BE2C (cell line): ENCODE results near the gene GRIN2C.

Source experiments
- DNase-seq: peaks from one replicate; pipeline ENCODE4 v3.0.0-alpha.2; 2020
- H3K27me3 ChIP-seq: fragments of 250-450 bp; sonication (Bioruptor Pico); 2 replicates; pipeline ENCODE4 v1.5.1; 2020; ENCODE audit warnings: mild to moderate bottlenecking
- H3K36me3 ChIP-seq: fragments of 250-450 bp; sonication (Bioruptor Pico); 2 replicates; pipeline ENCODE4 v1.5.1; 2020; ENCODE audit warnings: mild to moderate bottlenecking
- H3K4me1 ChIP-seq: fragments of 250-450 bp; sonication (Bioruptor Pico); 2 replicates; pipeline ENCODE4 v1.5.1; 2020
- H3K4me3 ChIP-seq: 2 replicates; pipeline ENCODE4 v1.5.1; 2011; ENCODE audit warnings: low read depth, low read length
- H3K9me3 ChIP-seq: fragments of 250-450 bp; sonication (Bioruptor Pico); 2 replicates; pipeline ENCODE4 v1.5.1; 2020
- CTCF ChIP-seq: IDR thresholded peaks from 2 replicates; pipeline ENCODE4 v1.5.1; 2012; ENCODE audit warnings: mild to moderate bottlenecking, low read depth, low read length

Gene GRIN2C

GRCh38 chr17:74818291-74818938, 41.3 kb downstream of the GRIN2C start:
- no peaks in the 10 kb centered on the region for H3K9me3 ChIP-seq
- H3K4me1 ChIP-seq: no peaks in the 10 kb centered on the region
- TF ChIP-seq CTCF: no peak
- no peak for DNase-seq
- H3K36me3 ChIP-seq: no peaks in the 10 kb centered on the region
- H3K27me3 ChIP-seq: no peaks in the 10 kb centered on the region
- H3K4me3 ChIP-seq: no peak overlapping the region

GRCh38 chr17:74816905-74817620, 42.6 kb downstream of the GRIN2C start:
- Histone ChIP-seq H3K4me1 (no peaks in the 10 kb centered on the region), H3K36me3 (no peaks in the 10 kb centered on the region), H3K9me3 (no peaks in the 10 kb centered on the region), H3K27me3 (no peaks in the 10 kb centered on the region), H3K4me3 (no peak overlapping the region)
- no peak for DNase-seq
- TF ChIP-seq CTCF: no peak

GRCh38 chr17:74815550-74816370, 43.9 kb downstream of the GRIN2C start:
- no peaks in the 10 kb centered on the region for H3K27me3 ChIP-seq
- no peaks in the 10 kb centered on the region for H3K4me1 ChIP-seq
- DNase-seq: no peak
- no peaks in the 10 kb centered on the region for H3K9me3 ChIP-seq
- H3K4me3 ChIP-seq: no peak overlapping the region
- H3K36me3 ChIP-seq: no peaks in the 10 kb centered on the region
- peak; percentile 47 for TF ChIP-seq CTCF

GRCh38 chr17:74815067-74815466, 44.6 kb downstream of the GRIN2C start:
- DNase-seq: no peak
- H3K27me3 ChIP-seq: no peaks in the 10 kb centered on the region
- H3K9me3 ChIP-seq: no peaks in the 10 kb centered on the region
- TF ChIP-seq CTCF: no peak
- H3K4me1 ChIP-seq: no peaks in the 10 kb centered on the region
- no peak overlapping the region for H3K4me3 ChIP-seq
- peaks cover 2% of the 10 kb centered on the region; the same call in 1 of the 2 replicates for H3K36me3 ChIP-seq

GRCh38 chr17:74814453-74814852, 45.2 kb downstream of the GRIN2C start:
- Histone ChIP-seq H3K27me3 (no peaks in the 10 kb centered on the region), H3K4me3 (no peak overlapping the region), H3K9me3 (no peaks in the 10 kb centered on the region), H3K36me3 (peaks cover 2% of the 10 kb centered on the region; the same call in 1 of the 2 replicates), H3K4me1 (no peaks in the 10 kb centered on the region)
- TF ChIP-seq CTCF: peak; percentile 30; the same call in 1 of the 2 replicates
- DNase-seq: no peak
